CD4-positive, alpha-beta T cell (primary cell): Measurements from ENCODE around the gene KRI1. TPM values are rescaled to one million over a fixed set of nuclear protein-coding genes. Genes with fewer than 3 reads are reported as not detected.

Source experiments
- ATAC-seq: fragments of 200-7000 bp; cut with Tn5 transposase; one replicate; pipeline ENCODE4 v1.10.0; 2022; ENCODE audit warnings: mild to moderate bottlenecking; ENCODE audit not compliant: poor library complexity
- CTCF ChIA-PET: fragments of 350-600 bp; sonication (Branson Sonifier 250); formaldehyde crosslinking; loops from one replicate; lab custom pipeline; 2021; ENCODE audit warnings: antibody characterized with exemption, inconsistent platforms; lab: Charles Lee
- POLR2A ChIA-PET: fragments of 350-600 bp; sonication (Branson Sonifier 250); formaldehyde crosslinking; loops from one replicate; lab custom pipeline; 2021; ENCODE audit warnings: antibody characterized with exemption, inconsistent platforms; lab: Charles Lee
- DNase-seq, 14 experiments: peaks; one replicate each; pipeline ENCODE4 v3.0.0-alpha.2; 2013 to 2020; ENCODE audit warnings: mixed read lengths in 2 of 14
- H3K27ac ChIP-seq, 2 donors: one replicate each; pipeline versions ENCODE4 v1.5.1 to v1.7.0; 2013; ENCODE audit warnings: low read length in 2 of 2, low read depth in 1 of 2, mild to moderate bottlenecking in 1 of 2
- H3K27me3 ChIP-seq, 2 experiments: 1 replicate in 1 of 2; 2 replicates in 1 of 2; pipeline versions ENCODE4 v1.6.1 to v1.7.0; 2013; ENCODE audit warnings: low read length in 2 of 2, control low read depth in 1 of 2, mild to moderate bottlenecking in 1 of 2, moderate library complexity in 1 of 2; ENCODE audit not compliant: insufficient read depth in 2 of 2, control insufficient read depth in 1 of 2
- H3K36me3 ChIP-seq: one replicate; pipeline ENCODE4 v1.6.1; 2013; ENCODE audit warnings: low read length, control low read depth; ENCODE audit not compliant: insufficient read depth
- H3K4me1 ChIP-seq: one replicate; pipeline ENCODE4 v1.6.1; 2013; ENCODE audit warnings: low read length, control low read depth; ENCODE audit not compliant: insufficient read depth
- H3K4me3 ChIP-seq: one replicate; pipeline ENCODE4 v1.5.1; 2013; ENCODE audit warnings: mild to moderate bottlenecking, low read length, moderate library complexity
- H3K9me3 ChIP-seq, 2 experiments: 1 replicate in 1 of 2; 2 replicates in 1 of 2; pipeline versions ENCODE4 v1.6.1 to v1.7.0; 2013; ENCODE audit warnings: low read length in 2 of 2, mild to moderate bottlenecking in 2 of 2, control low read depth in 1 of 2, moderate library complexity in 1 of 2; ENCODE audit not compliant: control insufficient read depth in 1 of 2, insufficient read depth in 1 of 2
- H3K27ac Mint-ChIP-seq: one replicate; pipeline ENCODE4 v1.8.0; 2020; ENCODE audit warnings: mixed read lengths
- H3K27me3 Mint-ChIP-seq: one replicate; pipeline ENCODE4 v1.8.0; 2021; ENCODE audit warnings: mixed read lengths
- H3K36me3 Mint-ChIP-seq: one replicate; pipeline ENCODE4 v1.8.0; 2021; ENCODE audit warnings: low read depth, mixed read lengths
- H3K4me1 Mint-ChIP-seq: one replicate; pipeline ENCODE4 v1.8.0; 2021; ENCODE audit warnings: low read depth, mixed read lengths
- H3K4me3 Mint-ChIP-seq: one replicate; pipeline ENCODE4 v1.8.0; 2020; ENCODE audit warnings: mild to moderate bottlenecking, mixed read lengths
- H3K9me3 Mint-ChIP-seq: one replicate; pipeline ENCODE4 v1.8.0; 2020; ENCODE audit warnings: mixed read lengths
- intact Hi-C, 2 experiments: fragments of 100-400 bp; cut with DNase I in 1 of 2; cut with micrococcal nuclease in 1 of 2; formaldehyde crosslinking; loops; one replicate each; pipeline versions ENCODE4 v1.15.1 to v1.9.0; 2023 to 2025; cut with DNase I, micrococcal nuclease
- total RNA-seq, 174 experiments: library from RNA in 2 of 174; stranded (reverse) in 2 of 174; gene quantifications; one replicate each; pipeline ENCODE4 v1.2.3 and lab custom pipeline; 2021 to 2026
- TF ChIP-seq, protein P1 (sequence below): fragments of 200-600 bp; IDR thresholded peaks from one replicate; pipeline ENCODE4 v1.8.0; 2022; ENCODE audit warnings: antibody characterized with exemption, mild to moderate bottlenecking

Gene KRI1
- total RNA-seq, 2 experiments from 2014 or later, result 36.8 to 39.6 TPM

DNA sequence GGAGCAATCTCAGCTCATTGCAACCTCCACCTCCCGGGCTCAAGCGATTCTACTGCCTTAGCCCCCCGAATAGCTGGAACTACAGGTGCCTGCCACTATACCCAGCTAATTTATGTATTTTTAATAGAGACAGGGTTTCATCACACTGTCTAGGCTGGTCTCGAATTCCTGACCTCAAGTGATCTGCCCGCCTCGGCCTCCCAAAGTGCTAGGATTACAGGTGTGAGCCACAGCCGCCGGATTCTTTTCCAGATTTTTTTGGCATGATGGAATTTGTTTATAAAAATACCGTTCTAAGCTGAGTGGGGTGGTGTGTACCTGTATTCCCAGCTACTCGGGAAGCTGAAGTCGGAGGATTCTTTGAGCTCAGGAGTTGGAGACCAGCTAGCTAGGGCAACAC, 28.1 kb downstream of the KRI1 start:
- H3K4me1 Mint-ChIP-seq, result no peaks in the 10 kb centered on the region
- H3K27ac ChIP-seq, result no peak overlapping the region
- DNase-seq (no peak), ATAC-seq (no peak)
- no peaks in the 10 kb centered on the region for H3K36me3 ChIP-seq
- no peak overlapping the region for H3K4me3 Mint-ChIP-seq
- TF ChIP-seq, protein P1, sequence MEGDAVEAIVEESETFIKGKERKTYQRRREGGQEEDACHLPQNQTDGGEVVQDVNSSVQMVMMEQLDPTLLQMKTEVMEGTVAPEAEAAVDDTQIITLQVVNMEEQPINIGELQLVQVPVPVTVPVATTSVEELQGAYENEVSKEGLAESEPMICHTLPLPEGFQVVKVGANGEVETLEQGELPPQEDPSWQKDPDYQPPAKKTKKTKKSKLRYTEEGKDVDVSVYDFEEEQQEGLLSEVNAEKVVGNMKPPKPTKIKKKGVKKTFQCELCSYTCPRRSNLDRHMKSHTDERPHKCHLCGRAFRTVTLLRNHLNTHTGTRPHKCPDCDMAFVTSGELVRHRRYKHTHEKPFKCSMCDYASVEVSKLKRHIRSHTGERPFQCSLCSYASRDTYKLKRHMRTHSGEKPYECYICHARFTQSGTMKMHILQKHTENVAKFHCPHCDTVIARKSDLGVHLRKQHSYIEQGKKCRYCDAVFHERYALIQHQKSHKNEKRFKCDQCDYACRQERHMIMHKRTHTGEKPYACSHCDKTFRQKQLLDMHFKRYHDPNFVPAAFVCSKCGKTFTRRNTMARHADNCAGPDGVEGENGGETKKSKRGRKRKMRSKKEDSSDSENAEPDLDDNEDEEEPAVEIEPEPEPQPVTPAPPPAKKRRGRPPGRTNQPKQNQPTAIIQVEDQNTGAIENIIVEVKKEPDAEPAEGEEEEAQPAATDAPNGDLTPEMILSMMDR, result no peak
- no peaks in the 10 kb centered on the region for H3K4me1 ChIP-seq
- H3K36me3 Mint-ChIP-seq, result no peaks in the 10 kb centered on the region
- no peak overlapping the region for H3K4me3 ChIP-seq
- intact Hi-C loops, result no loop called here
- CTCF ChIA-PET, result interaction anchor here (0.7 kb wide), 1 partner anchor 43 kb away, joined by 3 read pairs; no protein-coding TSS in a partner anchor
- H3K27ac Mint-ChIP-seq, result no peak overlapping the region
- peaks cover 14% of the 10 kb centered on the region for H3K27me3 Mint-ChIP-seq
- POLR2A ChIA-PET, result no interaction called here
- H3K9me3 Mint-ChIP-seq, result no peaks in the 10 kb centered on the region
- peaks cover 7 to 9% of the 10 kb centered on the region in 2 experiments for H3K27me3 ChIP-seq
- no peaks in the 10 kb centered on the region for H3K9me3 ChIP-seq

- H3K4me1 ChIP-seq, result no peaks in the 10 kb centered on the region
- Mint-ChIP-seq H3K4me3 (no peak overlapping the region), H3K27ac (no peak overlapping the region), H3K27me3 (peaks cover 17% of the 10 kb centered on the region), H3K4me1 (no peaks in the 10 kb centered on the region), H3K36me3 (no peaks in the 10 kb centered on the region), H3K9me3 (no peaks in the 10 kb centered on the region)
- POLR2A ChIA-PET, result no interaction called here
- no peaks in the 10 kb centered on the region for H3K9me3 ChIP-seq
- intact Hi-C loops, result no loop called here
- CTCF ChIA-PET, result interaction anchor here (0.7 kb wide), 1 partner anchor 23 kb away, joined by 4 read pairs; no protein-coding TSS in a partner anchor
- no peak overlapping the region for H3K4me3 ChIP-seq
- no peak for ATAC-seq
- no peaks in the 10 kb centered on the region for H3K36me3 ChIP-seq
- no peak for DNase-seq
- no peak overlapping the region for H3K27ac ChIP-seq
- peaks cover 7 to 11% of the 10 kb centered on the region in 2 experiments for H3K27me3 ChIP-seq
- TF ChIP-seq, protein P1, result no peak
Observed at GRCh38 chr19:10535613-10536012, 30.2 kb downstream of the KRI1 start.

DNA sequence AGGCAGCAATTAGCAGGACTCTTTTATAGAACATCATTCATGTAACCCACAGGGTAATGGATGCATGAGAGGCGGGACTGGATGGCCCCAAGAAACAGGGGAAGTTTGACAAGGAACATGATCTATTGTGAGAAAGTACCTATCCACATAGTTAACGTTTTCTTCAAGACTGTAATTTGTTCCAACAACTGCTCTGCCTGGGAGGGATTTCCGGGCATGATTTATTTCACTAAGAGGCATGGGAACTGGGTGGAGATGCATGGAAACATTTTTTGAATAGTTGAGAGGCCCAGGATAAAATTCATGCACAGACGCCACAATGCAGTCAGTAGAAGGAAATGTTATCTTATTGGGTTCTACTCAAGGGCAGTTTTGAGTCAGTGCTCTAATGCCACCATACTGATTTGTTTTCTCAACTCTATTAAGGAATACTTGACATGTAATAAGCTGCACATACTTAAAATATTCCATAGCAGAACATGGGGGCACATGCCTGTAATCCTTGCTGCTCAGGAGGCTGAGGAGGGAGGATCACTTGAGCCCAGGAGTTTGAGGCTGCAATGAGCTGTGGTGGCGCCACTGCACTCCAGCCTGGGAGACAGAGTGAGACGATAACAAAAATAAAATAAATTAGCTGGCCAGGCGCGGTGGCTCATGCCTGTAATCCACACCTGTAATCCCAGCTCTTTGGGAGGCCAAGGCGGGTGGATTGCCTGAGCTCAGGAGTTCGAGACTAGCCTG, 32.0 kb downstream of the KRI1 start:
- Mint-ChIP-seq H3K27ac (no peak overlapping the region), H3K9me3 (no peaks in the 10 kb centered on the region), H3K27me3 (peaks cover 14% of the 10 kb centered on the region), H3K4me3 (no peak overlapping the region), H3K36me3 (no peaks in the 10 kb centered on the region), H3K4me1 (no peaks in the 10 kb centered on the region)
- ATAC-seq (no peak), DNase-seq (no peak)
- no peaks in the 10 kb centered on the region for H3K9me3 ChIP-seq
- no peaks in the 10 kb centered on the region for H3K36me3 ChIP-seq
- intact Hi-C loops, result no loop called here
- TF ChIP-seq, protein P1, result no peak
- H3K27ac ChIP-seq, result no peak overlapping the region
- no peaks in the 10 kb centered on the region for H3K4me1 ChIP-seq
- H3K27me3 ChIP-seq, result peaks cover 7 to 8% of the 10 kb centered on the region in 2 experiments
- H3K4me3 ChIP-seq, result no peak overlapping the region
- POLR2A ChIA-PET, result no interaction called here
- CTCF ChIA-PET, result no interaction called here
